GM04504 (cell line): Measurements from ENCODE around the gene PROCA1.

Source experiments
- DNase-seq: peaks from one replicate; pipeline ENCODE4 v3.0.0-alpha.2; 2012; ENCODE audit warnings: low read depth

Gene PROCA1, protein sequence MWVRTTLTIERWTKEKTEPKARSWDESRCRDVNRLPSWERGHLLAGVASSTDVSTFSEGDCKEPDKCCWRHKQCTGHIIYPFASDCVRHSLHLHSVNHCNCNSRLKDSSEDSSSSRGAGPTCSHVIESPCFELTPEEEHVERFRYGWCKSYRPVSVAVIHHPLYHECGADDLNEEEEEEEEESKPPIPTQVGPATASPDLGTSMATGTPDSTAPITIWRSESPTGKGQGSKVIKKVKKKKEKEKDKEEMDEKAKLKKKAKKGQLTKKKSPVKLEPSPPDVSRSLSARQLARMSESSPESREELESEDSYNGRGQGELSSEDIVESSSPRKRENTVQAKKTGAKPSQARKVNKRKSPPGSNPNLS

DNA sequence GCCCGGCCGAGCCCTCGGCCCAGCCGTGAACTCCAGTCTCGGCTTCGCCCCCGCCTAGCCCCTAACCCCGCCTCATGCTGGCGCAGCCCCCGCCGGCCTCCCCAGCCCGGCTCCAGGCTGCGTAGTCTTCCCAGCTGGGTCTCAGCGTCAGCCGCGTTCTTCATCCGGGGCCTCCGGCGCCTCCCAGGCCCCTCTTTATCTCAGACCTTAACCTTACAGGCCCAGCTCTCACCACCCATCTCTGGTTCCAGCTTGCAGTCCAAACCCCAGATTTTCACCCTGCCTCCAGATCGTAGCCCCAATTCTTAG, at the start of gene PROCA1:
Gene PROCA1, minus strand, starts transcription at position 166 of the 309 bp plus-strand sequence. CDS start 228 bp downstream, outside the sequence.
- no peak for DNase-seq

DNA sequence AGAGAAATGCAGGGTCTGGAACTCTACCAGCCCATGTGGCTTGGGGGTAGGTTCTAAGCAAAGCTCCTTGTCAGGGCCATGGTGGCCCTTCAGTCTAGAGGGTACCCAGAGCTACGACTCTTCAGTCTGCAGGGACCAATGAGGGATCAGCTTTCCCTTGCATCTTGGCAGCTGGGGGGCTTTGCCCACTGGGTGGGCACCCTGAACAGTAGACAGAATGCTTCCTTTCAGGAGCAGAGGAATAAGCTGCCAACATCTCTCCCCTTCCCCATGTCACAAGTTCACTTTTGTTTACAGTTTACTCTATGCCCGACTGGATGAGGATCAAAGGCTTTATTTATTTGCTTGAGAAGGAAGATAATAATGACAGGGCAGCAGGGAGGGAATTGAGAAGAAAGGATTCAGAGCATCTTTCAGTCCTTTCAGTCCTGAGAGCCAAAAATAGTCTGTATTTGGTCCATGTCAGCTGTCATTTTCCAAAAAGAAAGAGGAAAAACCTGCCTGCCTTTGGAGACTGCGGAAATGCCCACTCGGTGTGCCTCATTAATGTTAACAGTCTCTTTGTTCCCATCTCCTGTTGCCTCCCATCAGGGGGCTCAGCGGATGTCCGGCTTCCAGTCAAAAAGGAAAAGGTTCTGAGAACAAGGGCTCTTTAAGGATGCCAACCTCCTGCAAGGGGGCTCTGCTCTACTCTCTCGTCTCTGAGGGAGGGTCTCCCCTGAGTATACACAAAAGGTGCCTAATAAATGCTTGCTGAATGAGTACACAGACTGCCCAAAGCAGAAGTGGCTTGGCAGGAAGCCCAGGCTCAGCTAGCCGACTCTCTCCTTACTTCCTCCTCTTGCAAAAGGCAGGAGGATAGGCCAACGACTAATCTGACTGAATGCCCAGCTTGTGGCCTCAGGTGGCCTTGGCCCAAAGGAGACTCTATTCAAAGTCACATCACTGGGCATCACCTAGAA, 49.2 kb upstream of the PROCA1 start:
- peak; percentile 48 for DNase-seq

DNA sequence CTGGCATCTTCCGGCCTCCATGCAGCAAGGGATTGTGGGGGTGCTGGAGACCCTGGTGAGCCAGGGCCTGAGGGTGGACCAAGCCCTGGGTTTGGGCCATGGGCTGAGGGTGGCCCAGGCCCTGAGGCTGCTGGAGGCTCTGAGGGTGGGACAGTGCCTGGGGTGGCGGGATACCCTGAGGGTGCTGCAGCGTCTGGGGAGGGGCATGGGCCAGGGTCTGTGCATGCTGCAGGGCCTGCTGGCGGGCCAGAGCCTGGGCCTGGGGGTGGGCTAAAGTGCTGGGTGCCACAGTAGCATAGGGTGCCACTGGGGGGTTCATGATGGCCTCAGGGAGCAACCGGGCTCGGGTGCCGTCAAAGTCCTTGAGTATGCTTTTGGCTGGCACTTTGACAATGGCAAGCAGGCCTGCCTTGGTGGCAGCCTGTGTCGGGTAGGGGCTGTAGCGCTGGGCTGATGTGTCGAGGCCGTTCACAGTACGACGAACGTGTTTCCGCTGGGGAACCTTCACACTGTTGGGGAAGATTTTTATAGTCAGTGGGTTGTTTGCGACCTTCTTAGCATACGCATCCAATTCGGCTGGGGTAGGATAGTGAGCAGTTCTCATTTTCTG, 47.7 kb upstream of the PROCA1 start:
- DNase-seq: no peak

DNA sequence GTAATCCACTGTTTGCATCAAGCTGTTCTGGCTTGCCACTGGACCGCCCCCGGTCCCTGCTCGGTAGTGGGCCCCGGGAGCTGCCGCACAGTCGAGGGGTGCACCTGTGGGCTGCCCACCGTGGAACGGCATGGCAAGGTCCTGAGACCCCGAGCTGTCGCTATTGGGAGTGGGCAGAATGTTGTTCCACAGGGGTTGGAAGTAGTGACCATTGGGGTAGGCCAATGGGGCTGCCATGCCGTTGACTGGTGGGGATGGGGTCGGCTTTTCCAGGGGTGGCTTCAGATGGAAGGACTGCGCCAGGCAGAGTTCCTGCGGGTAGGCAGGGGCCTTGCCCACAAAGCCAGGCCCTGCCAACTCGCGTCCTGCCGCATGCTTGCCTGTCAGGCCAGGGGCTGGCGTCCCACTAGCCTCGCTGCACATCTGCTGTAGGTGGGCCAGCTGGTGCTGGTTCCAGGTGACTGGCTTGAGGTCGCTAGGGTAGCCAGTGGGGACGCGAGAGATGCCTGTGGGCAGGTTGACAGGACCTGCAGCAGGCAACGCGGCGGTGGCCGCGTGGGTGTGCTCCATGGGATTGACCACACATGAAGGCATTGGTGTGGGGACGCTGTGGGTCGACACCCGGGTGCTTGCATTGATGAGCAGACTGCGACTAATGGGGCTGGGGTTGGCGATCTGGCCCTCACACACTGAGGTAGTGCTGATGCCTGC, 46.9 kb upstream of the PROCA1 start:
- no peak for DNase-seq

DNA sequence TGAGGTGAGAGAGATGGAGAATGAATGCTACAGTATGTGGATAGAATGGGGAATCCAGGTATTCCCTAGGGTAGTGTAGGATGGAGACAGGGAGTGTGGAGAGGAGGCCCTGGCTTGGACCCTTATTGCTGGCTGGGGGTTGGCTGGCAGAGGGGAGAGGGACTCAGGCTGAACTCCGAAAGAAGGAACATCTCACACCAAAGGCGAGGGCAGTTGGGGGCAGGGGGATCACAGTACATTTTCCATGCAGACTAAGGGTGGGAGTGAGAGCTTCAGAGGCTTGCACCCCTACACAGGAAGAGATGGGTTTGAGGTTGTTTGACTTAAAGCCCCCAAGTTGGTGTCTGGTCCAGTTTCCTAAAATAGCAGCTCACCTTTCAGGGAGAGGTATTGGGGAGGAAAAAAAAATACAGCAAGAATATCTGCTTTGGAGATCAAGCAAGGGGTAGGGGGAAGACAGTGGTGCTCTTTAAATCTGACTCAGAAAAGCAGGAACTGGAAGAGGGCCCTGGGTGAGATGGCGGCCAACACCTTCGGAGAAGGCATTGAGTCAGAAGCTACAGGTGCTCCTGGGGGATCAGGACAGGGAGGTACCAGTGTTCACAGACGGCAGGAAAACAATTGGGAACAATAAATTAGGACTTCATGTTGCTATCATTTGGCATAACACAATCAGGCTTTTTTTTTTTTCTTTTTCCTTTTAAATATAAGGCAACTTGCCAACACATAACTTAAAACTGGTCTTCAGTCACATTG, 44.5 kb upstream of the PROCA1 start:
- no peak for DNase-seq

DNA sequence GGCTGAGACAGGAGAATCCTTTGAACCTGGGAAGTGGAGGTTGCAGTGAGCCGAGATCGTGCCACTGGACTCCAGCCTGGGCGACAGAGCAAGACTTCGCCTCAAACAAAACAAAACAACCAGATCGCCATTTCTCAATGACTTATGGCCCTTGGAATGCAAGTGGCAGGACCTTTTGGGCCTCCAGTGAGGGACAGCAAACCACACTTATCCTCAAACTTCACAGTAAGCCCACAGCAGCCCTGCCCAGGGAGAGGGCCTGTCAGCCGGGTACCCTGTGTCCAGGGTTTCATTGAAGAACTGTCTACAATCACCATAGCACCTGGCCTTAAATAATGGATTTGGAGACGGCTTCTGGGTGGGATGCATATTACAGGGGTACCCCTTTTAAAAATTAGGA, 43.8 kb upstream of the PROCA1 start:
- DNase-seq: no peak

DNA sequence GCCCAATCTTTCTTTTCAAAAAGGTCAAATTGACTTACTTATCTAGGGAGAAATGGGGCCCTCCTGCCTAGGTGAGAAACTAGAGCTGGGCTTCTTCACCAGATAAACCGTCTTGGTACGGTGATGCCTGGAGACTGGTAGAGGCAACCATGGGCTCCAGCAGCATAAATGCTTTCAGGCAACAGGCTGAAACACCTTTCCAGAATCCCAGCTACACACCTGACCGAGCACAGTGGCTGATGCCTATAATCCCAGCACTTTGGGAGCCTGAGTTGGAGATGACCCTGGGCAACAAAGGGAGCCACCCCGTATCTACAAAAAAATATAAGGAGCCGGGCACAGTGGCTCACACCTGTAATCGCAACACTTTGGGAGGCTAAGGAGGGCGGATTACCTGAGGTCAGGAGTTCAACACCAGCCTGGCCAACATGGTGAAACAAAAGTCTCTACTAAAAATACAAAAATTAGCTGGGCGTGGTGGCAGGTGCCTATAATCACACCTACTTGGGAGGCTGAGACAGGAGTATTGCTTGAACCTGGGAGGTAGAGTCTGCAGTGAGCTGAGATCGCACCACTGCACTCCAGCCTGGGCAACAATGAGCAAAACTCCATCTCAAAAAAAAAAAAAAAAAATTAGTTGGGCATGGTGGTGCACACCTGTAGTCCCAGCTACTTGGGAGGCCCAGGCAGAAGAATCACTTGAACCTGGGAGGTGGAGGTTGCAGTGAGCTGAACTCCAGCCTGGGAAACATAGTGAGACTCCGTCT, 40.1 kb upstream of the PROCA1 start:
- no peak for DNase-seq

DNA sequence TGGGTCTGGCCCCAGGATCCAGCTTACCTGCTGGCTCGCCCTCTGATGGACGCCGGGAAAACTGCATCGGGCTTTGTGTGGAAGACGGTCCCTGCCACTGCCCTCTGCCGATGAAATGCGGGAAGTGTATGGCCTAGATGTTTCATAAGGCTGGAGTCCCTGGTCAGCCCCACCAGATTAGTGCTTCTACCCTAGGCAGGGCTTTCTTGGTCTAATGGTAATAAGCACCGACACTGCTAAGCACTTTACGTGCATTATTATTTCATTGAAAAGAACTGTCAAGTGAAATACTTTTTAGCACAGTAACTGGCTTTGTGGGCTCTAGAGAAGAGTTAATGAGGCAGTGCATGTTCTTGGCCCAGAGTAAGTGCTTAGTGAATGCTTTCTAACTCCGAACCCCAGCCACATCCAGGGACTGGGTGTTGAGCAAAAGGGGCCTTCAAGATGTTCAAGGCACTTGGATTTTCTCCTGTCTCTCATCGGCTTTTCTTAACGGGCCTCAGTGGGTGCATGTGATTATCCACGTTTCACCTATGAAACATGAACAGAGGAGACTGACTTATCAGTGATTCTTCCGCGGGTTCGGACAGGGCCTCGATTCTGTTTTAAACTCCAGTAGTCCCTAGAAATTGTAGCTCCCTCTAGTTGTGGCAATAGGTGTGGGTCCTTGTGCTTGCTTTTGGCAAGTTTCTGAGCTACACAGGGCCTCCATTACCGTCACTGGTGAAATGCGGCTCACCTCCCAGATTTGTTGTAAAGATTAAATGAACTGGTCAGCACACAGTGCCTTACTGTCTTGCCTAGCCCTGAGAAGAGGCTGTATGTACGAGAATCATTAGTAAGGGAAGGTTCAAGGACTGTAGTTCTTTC, 38.7 kb upstream of the PROCA1 start:
- peak; percentile 80 for DNase-seq

DNA sequence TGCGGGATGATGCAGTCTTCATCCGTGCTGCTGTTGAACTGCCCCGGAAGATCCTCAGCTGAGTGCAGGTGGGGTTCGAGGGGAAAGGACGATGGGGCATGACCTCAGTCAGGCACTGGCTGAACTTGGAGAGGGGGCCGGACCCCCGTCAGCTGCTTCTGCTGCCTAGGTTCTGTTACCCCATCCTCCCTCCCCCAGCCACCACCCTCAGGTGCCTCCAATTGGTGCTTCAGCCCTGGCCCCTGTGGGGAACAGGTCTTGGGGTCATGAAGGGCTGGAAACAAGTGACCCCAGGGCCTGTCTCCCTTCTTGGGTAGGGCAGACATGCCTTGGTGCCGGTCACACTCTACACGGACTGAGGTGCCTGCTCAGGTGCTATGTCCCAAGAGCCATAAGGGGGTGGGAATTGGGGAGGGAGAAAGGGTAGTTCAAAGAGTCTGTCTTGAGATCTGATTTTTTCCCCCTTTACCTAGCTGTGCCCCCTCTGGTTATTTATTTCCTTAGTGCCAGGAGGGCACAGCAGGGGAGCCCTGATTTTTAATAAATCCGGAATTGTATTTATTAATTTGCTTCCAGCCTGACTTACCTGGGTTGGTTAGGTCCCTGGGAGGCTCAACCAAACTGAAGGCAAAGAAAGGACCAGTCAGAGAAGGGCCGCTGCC, 38.0 kb upstream of the PROCA1 start:
- DNase-seq: no peak

DNA sequence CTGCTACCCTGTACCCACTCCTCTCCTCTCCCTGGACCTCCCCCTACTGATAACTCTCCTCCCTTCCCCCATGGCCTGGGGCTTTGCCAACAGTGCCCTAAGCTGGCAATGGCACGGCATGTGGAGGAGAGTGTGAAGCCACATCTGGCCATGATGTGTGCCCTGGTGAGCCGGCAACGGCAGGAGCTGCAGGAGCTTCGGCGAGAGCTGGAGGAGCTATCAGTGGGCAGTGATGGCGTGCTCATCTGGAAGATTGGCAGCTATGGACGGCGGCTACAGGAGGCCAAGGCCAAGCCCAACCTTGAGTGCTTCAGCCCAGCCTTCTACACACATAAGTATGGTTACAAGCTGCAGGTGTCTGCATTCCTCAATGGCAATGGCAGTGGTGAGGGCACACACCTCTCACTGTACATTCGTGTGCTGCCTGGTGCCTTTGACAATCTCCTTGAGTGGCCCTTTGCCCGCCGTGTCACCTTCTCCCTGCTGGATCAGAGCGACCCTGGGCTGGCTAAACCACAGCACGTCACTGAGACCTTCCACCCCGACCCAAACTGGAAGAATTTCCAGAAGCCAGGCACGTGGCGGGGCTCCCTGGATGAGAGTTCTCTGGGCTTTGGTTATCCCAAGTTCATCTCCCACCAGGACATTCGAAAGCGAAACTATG, 37.3 kb upstream of the PROCA1 start:
- DNase-seq: no peak

DNA sequence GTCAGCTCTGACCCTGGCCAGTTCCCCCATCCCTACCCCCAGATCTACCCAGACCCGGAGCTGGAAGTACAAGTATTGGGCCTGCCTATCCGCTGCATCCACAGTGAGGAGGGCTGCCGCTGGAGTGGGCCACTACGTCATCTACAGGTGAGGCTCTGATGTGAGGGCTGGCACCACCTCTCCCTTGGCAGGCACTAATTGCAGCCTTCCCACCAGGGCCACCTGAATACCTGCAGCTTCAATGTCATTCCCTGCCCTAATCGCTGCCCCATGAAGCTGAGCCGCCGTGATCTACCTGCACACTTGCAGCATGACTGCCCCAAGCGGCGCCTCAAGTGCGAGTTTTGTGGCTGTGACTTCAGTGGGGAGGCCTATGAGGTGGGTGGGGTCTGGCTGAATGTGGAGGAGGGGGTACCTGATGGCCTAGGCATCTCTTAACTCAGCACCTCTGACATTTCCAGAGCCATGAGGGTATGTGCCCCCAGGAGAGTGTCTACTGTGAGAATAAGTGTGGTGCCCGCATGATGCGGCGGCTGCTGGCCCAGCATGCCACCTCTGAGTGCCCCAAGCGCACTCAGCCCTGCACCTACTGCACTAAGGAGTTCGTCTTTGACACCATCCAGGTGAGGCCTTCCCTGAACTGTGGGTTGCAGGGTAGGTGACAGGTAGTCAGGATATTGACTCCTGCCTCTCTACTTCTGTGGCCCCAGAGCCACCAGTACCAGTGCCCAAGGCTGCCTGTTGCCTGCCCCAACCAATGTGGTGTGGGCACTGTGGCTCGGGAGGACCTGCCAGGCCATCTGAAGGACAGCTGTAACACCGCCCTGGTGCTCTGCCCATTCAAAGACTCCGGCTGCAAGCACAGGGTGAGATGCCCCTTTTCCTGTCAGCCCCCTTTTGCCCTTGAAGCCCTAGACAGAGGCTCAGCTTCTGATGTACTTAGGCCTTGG, 36.4 kb upstream of the PROCA1 start:
- no peak for DNase-seq

DNA sequence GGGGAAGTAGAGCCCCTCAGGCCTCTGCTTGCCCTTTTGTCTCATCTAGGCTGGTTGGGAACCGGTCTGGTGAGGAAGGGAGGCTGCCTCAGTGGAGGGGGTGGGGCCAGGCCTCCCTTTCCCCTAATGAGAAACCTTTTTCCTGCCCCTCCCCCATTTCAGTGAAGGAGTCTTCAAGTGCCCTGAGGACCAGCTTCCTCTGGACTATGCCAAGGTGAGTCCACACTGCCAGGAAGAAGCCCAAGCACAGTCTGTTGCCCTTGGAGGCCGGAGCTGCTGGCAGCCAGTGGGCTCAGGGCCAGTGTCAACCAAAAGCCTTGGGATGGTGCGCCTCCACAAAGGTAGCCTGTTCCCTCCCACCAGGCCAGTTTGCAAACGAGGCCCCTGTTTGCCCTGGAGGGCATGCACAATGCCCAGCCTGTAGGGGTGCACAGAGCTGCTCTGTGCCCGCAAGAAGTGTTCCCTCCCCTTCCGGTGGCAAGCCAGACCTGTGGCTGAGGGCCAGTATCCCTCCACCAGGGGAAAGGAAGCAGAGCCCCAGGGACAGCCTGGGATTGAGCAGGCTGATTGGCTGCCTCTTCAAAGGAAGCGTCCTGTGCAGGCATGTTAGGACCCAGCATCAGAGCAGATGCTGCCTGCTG, 35.5 kb upstream of the PROCA1 start:
- DNase-seq: no peak

DNA sequence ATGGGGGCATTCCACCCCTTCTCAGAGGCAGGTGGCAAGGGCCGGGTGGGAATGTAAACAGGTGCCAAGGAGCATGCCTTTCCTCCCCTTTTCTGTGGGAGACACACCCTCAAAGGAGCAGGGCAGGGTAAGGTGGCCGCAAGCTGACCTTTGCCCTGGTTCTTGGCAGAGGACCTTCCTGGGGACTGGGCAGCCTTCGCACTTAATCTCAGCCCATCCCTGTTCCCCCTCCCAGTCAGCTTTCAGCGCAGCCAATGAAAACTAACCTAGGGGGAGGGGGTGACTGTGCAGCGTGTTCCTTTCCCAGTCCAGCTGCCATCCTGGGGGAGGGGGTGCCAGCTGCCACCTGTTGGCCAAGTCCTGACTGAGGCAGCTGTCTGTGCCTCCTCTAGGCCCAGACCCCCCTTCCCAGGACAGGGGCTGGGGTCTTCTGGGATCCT, 34.9 kb upstream of the PROCA1 start:
- no peak for DNase-seq

DNA sequence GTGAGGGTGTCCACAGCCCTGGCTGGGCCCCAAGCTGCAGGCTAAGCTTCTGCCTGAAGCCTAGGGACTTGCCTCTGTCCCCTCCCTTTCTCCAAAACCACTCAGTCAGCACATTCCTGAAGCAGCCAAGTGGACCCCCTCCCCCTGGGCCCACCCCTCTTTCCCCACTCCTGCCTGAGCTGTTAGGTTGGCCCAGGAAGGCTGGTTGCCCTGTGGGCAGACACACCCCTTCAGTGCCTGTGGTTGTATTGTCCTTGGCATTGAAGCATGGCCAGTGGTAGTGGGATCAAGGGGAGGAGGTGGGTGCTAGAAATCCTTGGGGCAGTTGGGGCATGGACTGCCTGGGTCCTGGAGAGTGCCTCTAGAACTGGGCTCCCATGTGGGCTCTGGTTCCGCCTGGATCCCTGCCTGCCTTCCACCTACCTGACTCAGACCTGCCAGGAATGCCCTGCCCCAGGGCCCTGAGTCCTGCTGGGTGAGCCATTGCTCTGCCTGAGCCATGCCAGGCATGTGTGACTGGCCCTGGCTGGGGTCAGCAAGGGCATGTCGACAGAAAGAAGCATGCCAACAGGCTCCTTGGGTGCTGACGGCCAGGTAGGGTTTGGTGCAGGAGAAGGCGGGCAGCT, 34.2 kb upstream of the PROCA1 start:
- no peak for DNase-seq

DNA sequence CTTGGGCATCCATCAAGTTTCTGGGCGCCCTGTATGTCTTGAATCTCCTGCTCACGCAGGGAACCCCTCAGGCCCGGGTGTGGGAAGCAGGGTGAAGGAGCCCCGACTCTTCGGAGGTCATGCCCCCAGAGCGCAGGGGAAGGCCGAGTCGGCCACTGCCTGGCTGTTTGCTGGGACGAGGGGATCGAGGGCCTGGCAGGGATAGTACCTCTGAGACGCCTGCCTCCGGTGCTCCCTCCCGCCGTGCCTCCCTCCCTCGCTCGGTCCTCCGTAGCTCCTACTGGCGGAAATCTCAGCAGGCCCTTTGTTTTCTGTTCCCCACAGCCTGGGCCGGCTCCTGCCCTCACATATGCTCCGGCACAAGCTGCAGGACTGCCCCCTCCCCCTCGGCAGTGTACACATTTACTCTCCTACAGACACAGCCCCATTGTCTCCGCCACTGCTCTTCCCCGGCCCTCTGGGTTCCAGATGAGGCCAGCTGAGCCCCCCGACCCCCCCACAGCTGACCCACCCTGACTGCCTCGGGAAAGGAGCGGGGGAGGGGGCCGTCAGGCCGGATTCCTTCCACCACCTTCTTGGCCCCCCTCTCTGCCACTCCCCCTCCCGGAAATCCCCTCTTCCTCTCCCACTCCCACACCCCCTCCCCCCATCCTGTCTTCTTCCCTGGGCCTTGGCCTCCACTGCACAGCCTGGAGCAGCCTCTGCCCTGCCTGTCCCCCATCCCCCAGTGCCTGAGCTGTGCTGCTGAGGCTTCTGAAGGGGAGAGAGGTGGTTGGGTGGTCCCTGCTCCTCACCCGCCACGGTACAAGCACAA, 33.5 kb upstream of the PROCA1 start:
- peak; percentile 12 for DNase-seq
